Heart right ventricle (tissue), 12 donors: Measurements from ENCODE around the gene OR8U1. TPM values are rescaled to one million over a fixed set of nuclear protein-coding genes. Genes with fewer than 3 reads are reported as not detected.

ENCODE experiments used
- polyA plus RNA-seq, 2 donors: library from polyadenylated mRNA; stranded (reverse); fragments of 200-250 nt; gene quantifications; one replicate each; pipeline ENCODE4 v1.2.3, GENCODE V29; 2013
- total RNA-seq, 10 donors: library from RNA; stranded (reverse); fragmentation: NEBNext Ultra II Directional in 3 of 10; extraction: Animal tissue kit (Norgen Biotek cat#: 25700) in 3 of 10; gene quantifications; one replicate each; pipeline versions ENCODE4 v1.2.1 to v1.2.4, GENCODE V29; 2021 to 2023
- donor health status: ischemic (EF 13 %, LVEDD 7.1; RV severe dilation, severe dysfunction).
- donor health status: healthy with polysubstance abuse.
- donor health status: DM: no; HTN: yes; CAD: no.
- donor health status: DM: no; HTN: no; CAD: no.
- donor health status: ischemic (EF 25% LVEDD 6.9; RV normal size, moderate dysfunction).
- donor health status: ischemic (EF 25% LVEDD 5.7; RV mildly dilated, moderate dysfunction).
- donor health status: healthy.
- donor health status: nonischemic (EF 11% LVEDD 7.7; RV severe dilation, severe dysfunction).
- donor health status: DM: yes; HTN: yes; CAD: no.
- donor health status: PGD.
- donor health status: ischemic (EF 29% LVEDD 5.4; RV normal size, mild dysfunction).
- donor health status: nonischemic (EF 23%, LVEDD 6.1; RV moderate dilation, normal function).

Gene OR8U1
- total and polyA plus RNA-seq, 12 donors: not detected

Other genes with a start within 250 kb of the OR8U1 start
- gene OR8J3, start 235.4 kb upstream of the OR8U1 start, total RNA-seq: not detected
- not detected for gene OR8J3, start 235.4 kb upstream of the OR8U1 start, polyA plus RNA-seq
- gene OR8K5, start 215.3 kb upstream of the OR8U1 start, total RNA-seq: not detected
- gene OR8K5, start 215.3 kb upstream of the OR8U1 start, polyA plus RNA-seq: not detected
- not detected for gene OR5J2, start 199.0 kb upstream of the OR8U1 start, total RNA-seq
- gene OR5J2, start 199.0 kb upstream of the OR8U1 start, polyA plus RNA-seq: not detected
- gene OR5T2, start 141.4 kb upstream of the OR8U1 start, total RNA-seq: not detected
- gene OR5T2, start 141.4 kb upstream of the OR8U1 start, polyA plus RNA-seq: not detected
- not detected for gene OR5T3, start 123.4 kb upstream of the OR8U1 start, total RNA-seq
- not detected for gene OR5T3, start 123.4 kb upstream of the OR8U1 start, polyA plus RNA-seq
- gene OR5T1, start 101.5 kb upstream of the OR8U1 start, total RNA-seq: not detected
- gene OR5T1, start 101.5 kb upstream of the OR8U1 start, polyA plus RNA-seq: not detected
- gene OR8H1, start 83.4 kb upstream of the OR8U1 start, total RNA-seq: not detected
- not detected for gene OR8H1, start 83.4 kb upstream of the OR8U1 start, polyA plus RNA-seq
- gene OR8K3, start 60.5 kb upstream of the OR8U1 start, total RNA-seq: not detected
- not detected for gene OR8K3, start 60.5 kb upstream of the OR8U1 start, polyA plus RNA-seq
- gene OR8K1, start 29.6 kb upstream of the OR8U1 start, total RNA-seq: not detected
- gene OR8K1, start 29.6 kb upstream of the OR8U1 start, polyA plus RNA-seq: not detected
- not detected for gene OR8J1, start 21.3 kb upstream of the OR8U1 start, total RNA-seq
- gene OR8J1, start 21.3 kb upstream of the OR8U1 start, polyA plus RNA-seq: not detected
- not detected for gene OR5AL1, start 37.1 kb downstream of the OR8U1 start, total RNA-seq
- not detected for gene OR5AL1, start 37.1 kb downstream of the OR8U1 start, polyA plus RNA-seq
- not detected for gene OR5M3, start 97.7 kb downstream of the OR8U1 start, total RNA-seq
- gene OR5M3, start 97.7 kb downstream of the OR8U1 start, polyA plus RNA-seq: not detected
- not detected for gene OR5M8, start 115.7 kb downstream of the OR8U1 start, total RNA-seq
- gene OR5M8, start 115.7 kb downstream of the OR8U1 start, polyA plus RNA-seq: not detected
- gene OR5M11, start 167.6 kb downstream of the OR8U1 start, total RNA-seq: not detected
- gene OR5M11, start 167.6 kb downstream of the OR8U1 start, polyA plus RNA-seq: not detected
- not detected for gene OR5M10, start 202.1 kb downstream of the OR8U1 start, total RNA-seq
- not detected for gene OR5M10, start 202.1 kb downstream of the OR8U1 start, polyA plus RNA-seq
- not detected for gene OR5M1, start 239.2 kb downstream of the OR8U1 start, total RNA-seq
- not detected for gene OR5M1, start 239.2 kb downstream of the OR8U1 start, polyA plus RNA-seq